ENCODE results near the gene PKP1. TPM values are rescaled to one million over a fixed set of nuclear protein-coding genes. Genes with fewer than 3 reads are reported as not detected.

PKP1 gene
- total and polyA plus RNA-seq, 2 experiments from 2014 or later = 0.19 to 0.83 TPM

DNA sequence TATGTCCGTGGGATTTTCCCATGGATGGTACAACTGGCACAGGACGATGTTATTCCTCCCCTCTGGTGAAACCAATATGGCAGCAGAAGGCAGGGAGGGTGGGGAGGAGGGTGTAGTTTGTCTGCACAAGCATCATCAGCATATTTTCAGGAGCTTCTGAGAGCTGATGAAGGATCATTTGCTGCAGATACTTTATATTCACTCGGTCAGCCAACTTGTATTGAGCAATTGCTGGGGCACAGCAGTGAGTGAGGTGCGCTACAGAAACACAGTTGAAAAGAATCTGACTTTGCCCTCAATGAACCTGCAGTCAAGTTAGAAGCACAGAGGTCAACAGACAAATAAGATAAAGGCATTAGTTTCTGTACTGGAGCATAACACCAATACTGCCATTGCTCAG lies 13.0 kb downstream of the PKP1 start:
- peaks cover 6% of the 10 kb centered on the region; the same call in 1 of the 2 replicates for H3K9me2 ChIP-seq (ENCODE audit: insufficient read depth)
- Mint-ChIP-seq H3K4me3 (no peak overlapping the region), H3K27me3 (ENCODE audit: insufficient read depth, low read depth, poor library complexity) (peaks cover 13% of the 10 kb centered on the region), H3K27ac (no peak overlapping the region), H3K9me3 (no peaks in the 10 kb centered on the region), H3K36me3 (ENCODE audit: low read depth) (no peaks in the 10 kb centered on the region), H3K4me1 (peaks cover 7% of the 10 kb centered on the region; the same call in 2 of the 3 replicates)
- H3K4me3 ChIP-seq = no peak overlapping the region
- no peaks in the 10 kb centered on the region for H3K4me1 ChIP-seq (ENCODE audit: insufficient read depth)
- no peak overlapping the region for H2AFZ ChIP-seq
- ATAC-seq (no peak), DNase-seq (ENCODE audit: low spot score) (no peak)
- no peaks in the 10 kb centered on the region for H3K27me3 ChIP-seq (ENCODE audit: insufficient read depth)
- H4K20me1 ChIP-seq (replicated peaks; ENCODE audit: insufficient read depth) = no peaks in the 10 kb centered on the region
- H3K36me3 ChIP-seq (ENCODE audit: insufficient read depth) = no peaks in the 10 kb centered on the region
- no peak overlapping the region for H3K27ac ChIP-seq (ENCODE audit: low read depth)
- no peaks in the 10 kb centered on the region for H3K79me2 ChIP-seq (replicated peaks; ENCODE audit: insufficient read depth)
- H3F3A ChIP-seq (replicated peaks; ENCODE audit: low read depth) = no peaks in the 10 kb centered on the region
- no peak overlapping the region for H3K4me2 ChIP-seq
- TF ChIP-seq ZNF114 (CRISPR knock-in tag; IDR thresholded peaks at IDR 0.05) (no peak), NANOG (IDR thresholded peaks at IDR 0.05; ENCODE audit: borderline replicate concordance) (no peak), STAT1 (IDR thresholded peaks at IDR 0.05; ENCODE audit: unreplicated experiment) (no peak), CREB1 (CRISPR knock-in tag; IDR thresholded peaks at IDR 0.05; ENCODE audit: low read depth) (no peak)
- TF ChIP-seq, protein P1, sequence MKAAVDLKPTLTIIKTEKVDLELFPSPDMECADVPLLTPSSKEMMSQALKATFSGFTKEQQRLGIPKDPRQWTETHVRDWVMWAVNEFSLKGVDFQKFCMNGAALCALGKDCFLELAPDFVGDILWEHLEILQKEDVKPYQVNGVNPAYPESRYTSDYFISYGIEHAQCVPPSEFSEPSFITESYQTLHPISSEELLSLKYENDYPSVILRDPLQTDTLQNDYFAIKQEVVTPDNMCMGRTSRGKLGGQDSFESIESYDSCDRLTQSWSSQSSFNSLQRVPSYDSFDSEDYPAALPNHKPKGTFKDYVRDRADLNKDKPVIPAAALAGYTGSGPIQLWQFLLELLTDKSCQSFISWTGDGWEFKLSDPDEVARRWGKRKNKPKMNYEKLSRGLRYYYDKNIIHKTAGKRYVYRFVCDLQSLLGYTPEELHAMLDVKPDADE (IDR thresholded peaks at IDR 0.05) = no peak
- TF ChIP-seq, protein P2, sequence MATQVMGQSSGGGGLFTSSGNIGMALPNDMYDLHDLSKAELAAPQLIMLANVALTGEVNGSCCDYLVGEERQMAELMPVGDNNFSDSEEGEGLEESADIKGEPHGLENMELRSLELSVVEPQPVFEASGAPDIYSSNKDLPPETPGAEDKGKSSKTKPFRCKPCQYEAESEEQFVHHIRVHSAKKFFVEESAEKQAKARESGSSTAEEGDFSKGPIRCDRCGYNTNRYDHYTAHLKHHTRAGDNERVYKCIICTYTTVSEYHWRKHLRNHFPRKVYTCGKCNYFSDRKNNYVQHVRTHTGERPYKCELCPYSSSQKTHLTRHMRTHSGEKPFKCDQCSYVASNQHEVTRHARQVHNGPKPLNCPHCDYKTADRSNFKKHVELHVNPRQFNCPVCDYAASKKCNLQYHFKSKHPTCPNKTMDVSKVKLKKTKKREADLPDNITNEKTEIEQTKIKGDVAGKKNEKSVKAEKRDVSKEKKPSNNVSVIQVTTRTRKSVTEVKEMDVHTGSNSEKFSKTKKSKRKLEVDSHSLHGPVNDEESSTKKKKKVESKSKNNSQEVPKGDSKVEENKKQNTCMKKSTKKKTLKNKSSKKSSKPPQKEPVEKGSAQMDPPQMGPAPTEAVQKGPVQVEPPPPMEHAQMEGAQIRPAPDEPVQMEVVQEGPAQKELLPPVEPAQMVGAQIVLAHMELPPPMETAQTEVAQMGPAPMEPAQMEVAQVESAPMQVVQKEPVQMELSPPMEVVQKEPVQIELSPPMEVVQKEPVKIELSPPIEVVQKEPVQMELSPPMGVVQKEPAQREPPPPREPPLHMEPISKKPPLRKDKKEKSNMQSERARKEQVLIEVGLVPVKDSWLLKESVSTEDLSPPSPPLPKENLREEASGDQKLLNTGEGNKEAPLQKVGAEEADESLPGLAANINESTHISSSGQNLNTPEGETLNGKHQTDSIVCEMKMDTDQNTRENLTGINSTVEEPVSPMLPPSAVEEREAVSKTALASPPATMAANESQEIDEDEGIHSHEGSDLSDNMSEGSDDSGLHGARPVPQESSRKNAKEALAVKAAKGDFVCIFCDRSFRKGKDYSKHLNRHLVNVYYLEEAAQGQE (IDR thresholded peaks at IDR 0.05; ENCODE audit: unreplicated experiment) = no peak

DNA sequence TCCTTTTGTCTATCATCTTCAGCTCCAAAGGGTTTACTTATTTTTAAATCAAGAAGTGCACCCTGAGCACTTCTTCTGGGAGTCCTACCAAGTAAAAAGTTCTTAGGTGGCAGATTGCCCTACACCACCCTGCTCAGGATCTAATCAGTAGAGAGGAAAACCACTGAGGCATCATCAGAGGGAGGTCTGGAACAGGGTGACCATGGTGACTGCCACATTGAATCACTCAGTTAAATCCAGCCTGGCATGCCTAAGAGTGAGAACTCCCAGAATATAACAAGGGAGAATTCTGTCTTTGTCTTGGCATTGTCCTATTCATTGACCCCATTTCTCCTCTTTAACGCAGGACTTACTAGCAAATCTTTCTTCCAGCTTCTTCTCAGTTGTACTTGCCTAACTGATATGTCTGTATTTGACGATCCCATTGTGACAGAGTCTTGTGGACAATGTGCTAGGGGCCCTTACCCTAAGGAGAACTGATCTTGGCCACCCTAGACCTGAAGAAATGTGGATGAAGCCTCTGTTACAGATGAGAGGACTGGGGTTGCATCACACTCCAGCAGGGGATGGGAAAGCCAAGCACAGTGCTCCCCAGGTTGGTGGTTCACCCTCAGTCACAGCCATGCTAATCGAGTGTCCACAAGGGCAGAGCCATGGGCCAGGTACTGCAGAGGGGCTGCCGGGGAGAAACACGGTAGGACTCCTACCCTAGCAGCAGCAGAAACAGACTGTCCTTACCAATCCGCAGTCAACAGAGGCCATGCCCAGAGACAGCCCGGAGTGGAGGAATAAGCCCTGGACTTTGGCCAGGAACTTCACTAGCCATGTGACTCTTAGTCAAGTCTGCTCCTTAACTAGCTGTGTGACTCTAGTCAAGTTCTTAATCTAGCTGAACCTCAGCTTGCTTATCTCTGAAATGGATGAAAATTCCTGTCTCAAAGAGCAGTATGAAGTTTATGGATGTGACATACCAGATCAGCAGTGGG lies 15.4 kb downstream of the PKP1 start:
- Histone ChIP-seq H3K27me3 (ENCODE audit: insufficient read depth) (no peaks in the 10 kb centered on the region), H3K79me2 (replicated peaks; ENCODE audit: insufficient read depth) (no peaks in the 10 kb centered on the region), H3K9me2 (ENCODE audit: insufficient read depth) (peaks cover 6% of the 10 kb centered on the region; the same call in 1 of the 2 replicates), H3F3A (replicated peaks; ENCODE audit: low read depth) (no peaks in the 10 kb centered on the region), H3K27ac (ENCODE audit: low read depth) (no peak overlapping the region), H2AFZ (no peak overlapping the region), H3K36me3 (ENCODE audit: insufficient read depth) (no peaks in the 10 kb centered on the region), H3K4me1 (ENCODE audit: insufficient read depth) (no peaks in the 10 kb centered on the region), H3K4me2 (no peak overlapping the region), H3K4me3 (no peak overlapping the region), H4K20me1 (replicated peaks; ENCODE audit: insufficient read depth) (no peaks in the 10 kb centered on the region)
- Mint-ChIP-seq H3K36me3 (ENCODE audit: low read depth) (no peaks in the 10 kb centered on the region), H3K27ac (no peak overlapping the region), H3K4me3 (no peak overlapping the region), H3K9me3 (no peaks in the 10 kb centered on the region), H3K4me1 (peaks cover 12% of the 10 kb centered on the region; the same call in 2 of the 3 replicates), H3K27me3 (ENCODE audit: insufficient read depth, low read depth, poor library complexity) (peaks cover 10% of the 10 kb centered on the region)
- DNase-seq (ENCODE audit: low spot score) (no peak), ATAC-seq (no peak)
- TF ChIP-seq ZNF331 (CRISPR knock-in tag; IDR thresholded peaks at IDR 0.05; ENCODE audit: low read depth) = no peak
- TF ChIP-seq, protein P1 (IDR thresholded peaks at IDR 0.05) = no peak
- no peak for TF ChIP-seq JUNB (IDR thresholded peaks at IDR 0.05; ENCODE audit: unreplicated experiment)
- TF ChIP-seq, protein P2 (IDR thresholded peaks at IDR 0.05; ENCODE audit: unreplicated experiment) = no peak
- TF ChIP-seq STAT1 (IDR thresholded peaks at IDR 0.05; ENCODE audit: unreplicated experiment) = no peak
- TF ChIP-seq ZNF114 (CRISPR knock-in tag; IDR thresholded peaks at IDR 0.05) = no peak
- no peak for TF ChIP-seq EZH2phosphoT487 (IDR thresholded peaks at IDR 0.05; ENCODE audit: unreplicated experiment)
- no peak for TF ChIP-seq POLR2AphosphoS5 (IDR thresholded peaks at IDR 0.05; ENCODE audit: low read depth)
- TF ChIP-seq CREB1 (CRISPR knock-in tag; IDR thresholded peaks at IDR 0.05; ENCODE audit: low read depth) = no peak
- TF ChIP-seq EZH2 (IDR thresholded peaks at IDR 0.05; ENCODE audit: low read depth, unreplicated experiment) = no peak
- TF ChIP-seq NANOG (IDR thresholded peaks at IDR 0.05; ENCODE audit: borderline replicate concordance) = no peak
